Superior temporal gyrus (tissue), 1 donor: ENCODE data around the gene GAB1.

Experiments
- DNase-seq: peaks from one replicate; pipeline ENCODE4 v3.0.0-alpha.2; 2016; ENCODE audit errors: extremely low spot score

The GAB1 gene

GRCh38 chr4:143336781-143337599, at the start of gene GAB1:
GAB1 (plus strand) TSS chr4:143336876; CDS start chr4:143337189, 313 bp downstream.
- peak; percentile 81 for DNase-seq

DNA sequence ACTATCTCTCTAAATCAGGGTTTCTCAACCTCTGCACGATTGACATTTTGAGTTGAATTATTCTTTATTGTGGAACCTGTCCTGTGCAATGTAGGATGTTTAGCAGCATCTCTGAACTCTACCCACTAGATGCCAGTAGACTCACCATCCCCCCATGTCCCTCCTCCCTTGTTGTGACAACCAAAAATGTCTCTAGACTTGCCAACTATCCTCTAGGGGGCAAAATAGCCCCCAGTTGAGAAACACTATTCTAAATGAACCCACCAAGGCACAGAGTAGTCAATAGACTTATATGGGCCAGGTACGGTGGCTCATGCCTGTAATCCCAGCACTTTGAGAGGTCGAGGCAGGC, 49.1 kb upstream of the GAB1 start:
- DNase-seq, result no peak

- DNase-seq, result no peak
These were observed 48.5 kb upstream of the GAB1 start for GRCh38 chr4:143288171-143288570.

- DNase-seq, result no peak
These were observed 47.3 kb upstream of the GAB1 start for GRCh38 chr4:143289370-143289769.

DNA sequence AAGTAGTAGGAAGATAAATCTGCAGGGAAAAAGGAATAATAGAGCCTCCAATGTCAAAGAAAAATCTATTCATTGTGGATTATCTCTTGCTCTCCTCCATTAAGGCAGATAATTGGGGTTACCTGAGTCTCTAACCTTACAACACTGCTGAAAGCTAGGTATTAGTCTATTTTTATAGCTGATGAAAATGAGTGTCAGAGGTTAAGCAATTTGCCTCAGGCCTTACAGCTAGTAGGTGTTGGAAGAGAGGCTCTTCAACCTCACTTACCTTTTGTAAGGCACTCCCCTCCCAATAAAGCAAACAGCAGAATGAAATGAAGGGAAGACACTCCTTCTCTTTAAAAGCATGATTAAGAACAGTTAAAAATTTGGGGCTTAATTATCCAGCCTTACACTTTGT, 45.4 kb upstream of the GAB1 start:
- no peak for DNase-seq

GRCh38 chr4:143292858-143293257, 43.8 kb upstream of the GAB1 start:
- no peak for DNase-seq

- no peak for DNase-seq
These were observed 42.4 kb upstream of the GAB1 start for GRCh38 chr4:143294310-143294709.

DNA sequence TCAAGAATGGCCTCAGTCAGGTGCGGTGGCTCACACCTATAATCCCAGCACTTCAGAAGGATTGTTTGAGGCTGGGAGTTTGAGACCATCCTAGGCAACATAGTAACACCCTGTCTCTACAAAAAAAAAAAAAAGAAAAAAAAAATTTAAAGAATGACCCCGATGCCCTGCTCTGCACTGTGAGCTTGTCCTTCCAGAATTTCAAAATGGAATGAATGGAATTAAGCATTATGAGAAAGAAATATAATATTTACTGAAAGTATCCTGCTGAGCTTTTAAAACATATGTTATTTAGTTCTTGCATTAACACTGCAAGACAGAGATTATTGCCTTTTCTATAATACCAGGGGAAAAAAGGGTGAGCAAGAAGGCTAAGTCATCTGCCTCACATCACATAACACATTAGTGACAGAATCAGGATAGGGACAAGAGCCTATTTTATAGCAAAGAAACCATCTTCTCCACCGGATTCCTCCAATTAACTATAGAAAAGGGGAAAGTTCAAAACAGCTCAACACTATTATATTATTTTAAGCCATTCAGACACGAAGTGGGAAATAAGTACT, 41.9 kb upstream of the GAB1 start:
- DNase-seq, result no peak

- DNase-seq, result no peak
These were observed 40.1 kb upstream of the GAB1 start for GRCh38 chr4:143296397-143297067.

- DNase-seq, result no peak
These were observed 35.8 kb upstream of the GAB1 start for GRCh38 chr4:143300860-143301259.

DNA sequence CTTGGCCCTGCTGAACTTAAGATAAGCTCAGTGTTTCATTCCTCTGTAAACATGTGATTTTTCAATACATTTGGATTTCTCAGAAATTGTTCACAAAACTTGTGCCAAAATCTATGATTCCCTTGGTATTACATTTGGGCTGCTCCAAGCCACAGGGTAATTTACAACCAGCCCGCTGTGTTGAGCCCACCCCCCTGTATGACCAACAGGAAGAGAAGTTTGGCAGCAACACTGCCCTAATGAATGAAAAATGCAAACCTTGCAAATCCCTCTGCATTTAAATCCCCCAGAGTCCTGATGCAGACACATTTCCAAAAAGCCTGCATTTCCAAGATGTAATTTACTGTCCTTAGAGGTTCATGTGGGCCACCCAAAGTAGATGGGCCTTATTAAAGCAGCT, 34.1 kb upstream of the GAB1 start:
- DNase-seq, result no peak

GRCh38 chr4:143306788-143307187, 29.9 kb upstream of the GAB1 start:
- DNase-seq, result no peak

DNA sequence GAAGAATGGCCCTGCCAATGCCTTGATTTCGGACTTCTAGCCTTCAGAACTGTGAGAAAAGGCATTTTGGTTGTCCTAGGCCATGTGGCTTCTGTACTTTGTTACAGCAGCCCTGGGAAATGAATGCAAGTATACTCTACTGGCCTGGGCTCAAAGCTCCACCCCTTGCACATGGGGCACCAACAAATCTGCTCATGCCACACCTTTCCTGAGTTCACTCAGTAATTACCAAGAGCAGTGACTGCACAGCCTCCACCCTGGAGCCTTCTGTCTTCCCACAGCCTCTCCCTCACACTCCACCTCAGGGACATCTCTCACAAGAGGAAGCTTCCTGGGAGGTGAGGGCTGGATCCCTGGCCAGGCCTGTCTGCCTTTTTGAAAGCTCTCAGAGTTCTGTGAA, 29.1 kb upstream of the GAB1 start:
- no peak for DNase-seq

- DNase-seq, result no peak
These were observed 28.3 kb upstream of the GAB1 start for GRCh38 chr4:143308377-143308776.

DNA sequence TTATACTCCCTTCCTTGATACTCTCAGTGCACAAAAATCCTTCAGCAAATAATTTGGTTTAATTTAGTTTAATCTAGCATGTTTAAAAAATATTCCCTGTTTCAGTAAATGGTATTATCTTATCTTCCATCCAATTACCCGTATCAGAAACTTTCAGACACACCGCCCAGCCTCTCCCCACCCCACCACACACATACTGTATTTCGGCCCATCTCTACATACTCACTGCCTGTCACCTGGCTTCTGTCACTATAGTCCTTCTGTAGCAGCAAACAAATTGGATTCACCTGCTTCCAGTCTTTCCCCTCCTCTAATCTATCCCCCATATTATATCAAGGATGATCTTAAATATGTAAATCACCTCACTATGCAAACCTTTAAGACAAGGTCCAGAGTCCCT, 24.8 kb upstream of the GAB1 start:
- no peak for DNase-seq

GRCh38 chr4:143313521-143313920, 23.2 kb upstream of the GAB1 start:
- no peak for DNase-seq

DNA sequence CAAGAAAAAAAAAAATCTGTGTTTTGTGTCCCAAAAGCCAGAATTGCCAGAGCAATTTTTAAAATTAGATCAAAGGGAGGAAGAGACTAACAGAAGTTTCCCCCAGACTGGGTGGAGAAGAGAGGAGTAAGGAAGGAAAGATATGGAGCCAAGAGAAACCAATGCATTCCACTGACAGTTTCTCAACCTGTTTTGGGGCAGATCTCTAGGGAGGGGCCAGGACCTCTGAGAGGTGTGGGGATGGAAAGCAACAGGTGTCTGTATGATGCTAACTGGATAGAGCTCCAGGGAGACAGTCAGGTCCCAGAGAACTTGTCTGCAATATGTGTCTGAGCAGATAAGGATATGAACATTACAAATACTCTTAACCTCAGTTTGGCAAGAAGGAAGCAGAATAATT, 22.7 kb upstream of the GAB1 start:
- DNase-seq, result no peak

DNA sequence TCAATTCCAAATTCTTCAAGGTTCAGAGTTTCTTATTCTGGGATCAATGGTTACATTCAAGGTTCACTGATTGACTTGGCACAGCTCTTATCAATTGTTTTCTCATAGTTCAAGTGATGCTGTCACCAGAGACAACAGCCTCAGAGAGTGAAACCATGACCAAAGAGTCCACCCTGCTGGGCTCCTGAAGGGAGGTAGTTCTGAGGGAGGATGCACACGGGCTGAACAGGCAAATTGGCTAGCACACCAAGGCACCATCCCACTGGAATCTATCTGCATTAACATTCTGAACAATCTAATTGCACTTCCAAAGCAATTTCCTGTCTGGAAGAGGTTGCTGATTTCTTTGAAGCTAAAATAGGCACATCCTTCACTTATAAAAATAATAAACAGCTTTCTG, 16.6 kb upstream of the GAB1 start:
- no peak for DNase-seq

- DNase-seq, result no peak
These were observed 9.9 kb upstream of the GAB1 start for GRCh38 chr4:143326735-143327134.

DNA sequence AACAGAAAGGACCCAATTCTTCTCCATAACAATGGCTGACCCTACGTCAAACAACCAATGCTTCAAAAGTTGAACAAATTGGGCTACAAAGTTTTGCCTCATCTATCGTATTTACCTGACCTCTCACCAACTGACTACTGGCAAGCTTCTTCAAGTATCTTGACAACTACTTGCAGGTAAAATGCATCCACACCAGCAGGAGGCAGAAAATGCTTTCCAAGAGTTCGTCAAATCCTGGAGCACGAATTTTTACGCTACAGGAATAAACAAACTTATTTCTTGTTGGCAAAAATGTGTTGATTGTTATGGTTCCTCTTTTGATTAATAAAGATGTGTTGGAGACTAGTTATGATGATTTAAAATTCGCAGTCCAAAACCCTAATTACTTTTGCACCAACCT, 6.7 kb upstream of the GAB1 start:
- DNase-seq, result no peak

- peak; percentile 83 for DNase-seq
These were observed 496 bp upstream of the GAB1 start for GRCh38 chr4:143335979-143336780.

DNA sequence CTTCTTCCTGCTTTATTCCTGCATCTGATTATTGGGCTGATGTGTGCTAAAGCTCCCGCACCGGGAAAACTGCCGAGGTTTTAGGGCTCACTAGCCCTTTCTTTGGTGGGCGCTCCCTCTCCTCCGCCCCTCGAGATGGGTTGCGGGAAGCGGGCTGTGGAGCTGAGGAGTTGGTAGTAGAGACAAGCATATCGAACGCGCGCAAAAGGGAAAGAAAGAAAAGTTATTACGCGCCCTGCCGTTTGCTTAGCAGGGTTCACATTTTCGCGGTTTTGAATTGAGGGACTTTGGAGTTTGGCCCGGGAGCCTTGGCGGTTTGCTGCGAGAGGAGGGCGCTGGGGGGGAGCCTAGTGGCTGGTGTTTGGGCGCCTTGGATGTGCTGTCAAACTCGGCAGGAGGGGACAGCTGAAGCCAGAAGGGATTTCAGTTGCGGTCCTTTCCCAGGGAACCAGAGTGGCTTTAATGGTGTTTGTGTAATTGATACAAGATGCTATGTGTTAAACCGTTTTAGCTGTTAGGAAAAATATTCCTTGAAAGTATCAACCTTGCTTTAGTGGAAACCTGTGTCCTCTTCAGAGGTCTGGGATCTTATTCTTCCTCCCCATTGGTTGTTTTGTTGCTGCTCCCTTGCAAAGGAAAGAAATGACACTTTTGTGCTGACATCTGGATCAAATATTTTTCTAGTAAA, 1.1 kb downstream of the GAB1 start:
- DNase-seq, result peak; percentile 82
